ENCODE measurements around the gene GPR142.

GPR142 gene

DNA sequence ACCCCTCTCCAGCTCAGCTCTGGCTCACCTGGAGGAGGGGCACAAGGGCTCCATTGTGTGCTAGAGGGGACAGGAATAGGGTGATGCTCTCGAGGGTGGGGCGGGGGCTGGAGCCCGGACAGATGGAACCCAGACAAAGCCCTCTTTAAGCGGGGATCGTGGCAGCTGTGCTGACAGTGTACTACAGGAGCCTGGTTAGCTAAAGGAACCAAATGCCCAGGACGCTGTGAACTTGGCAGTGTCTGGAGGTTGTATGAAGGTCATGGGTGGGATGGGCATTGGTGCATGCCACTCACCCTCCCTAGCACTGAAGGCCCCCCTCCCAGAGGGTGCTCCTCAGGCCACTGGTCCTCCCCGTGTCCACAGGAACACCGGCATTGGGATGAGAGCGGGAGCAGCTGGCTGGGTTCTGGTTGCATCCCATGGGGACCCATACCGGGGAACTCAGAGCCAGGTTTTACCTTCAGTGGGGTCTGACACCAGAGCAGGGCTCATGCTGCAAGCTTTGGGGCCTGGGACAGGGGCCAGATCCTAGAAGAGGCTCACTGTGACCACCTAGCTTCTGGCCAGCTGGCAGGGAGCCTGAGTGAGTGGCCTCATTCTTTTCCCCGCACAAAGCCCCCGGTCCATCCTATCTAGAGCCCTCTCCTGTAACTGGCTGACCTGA, 29.3 kb upstream of the GPR142 start:
- TF ChIP-seq, protein P1, sequence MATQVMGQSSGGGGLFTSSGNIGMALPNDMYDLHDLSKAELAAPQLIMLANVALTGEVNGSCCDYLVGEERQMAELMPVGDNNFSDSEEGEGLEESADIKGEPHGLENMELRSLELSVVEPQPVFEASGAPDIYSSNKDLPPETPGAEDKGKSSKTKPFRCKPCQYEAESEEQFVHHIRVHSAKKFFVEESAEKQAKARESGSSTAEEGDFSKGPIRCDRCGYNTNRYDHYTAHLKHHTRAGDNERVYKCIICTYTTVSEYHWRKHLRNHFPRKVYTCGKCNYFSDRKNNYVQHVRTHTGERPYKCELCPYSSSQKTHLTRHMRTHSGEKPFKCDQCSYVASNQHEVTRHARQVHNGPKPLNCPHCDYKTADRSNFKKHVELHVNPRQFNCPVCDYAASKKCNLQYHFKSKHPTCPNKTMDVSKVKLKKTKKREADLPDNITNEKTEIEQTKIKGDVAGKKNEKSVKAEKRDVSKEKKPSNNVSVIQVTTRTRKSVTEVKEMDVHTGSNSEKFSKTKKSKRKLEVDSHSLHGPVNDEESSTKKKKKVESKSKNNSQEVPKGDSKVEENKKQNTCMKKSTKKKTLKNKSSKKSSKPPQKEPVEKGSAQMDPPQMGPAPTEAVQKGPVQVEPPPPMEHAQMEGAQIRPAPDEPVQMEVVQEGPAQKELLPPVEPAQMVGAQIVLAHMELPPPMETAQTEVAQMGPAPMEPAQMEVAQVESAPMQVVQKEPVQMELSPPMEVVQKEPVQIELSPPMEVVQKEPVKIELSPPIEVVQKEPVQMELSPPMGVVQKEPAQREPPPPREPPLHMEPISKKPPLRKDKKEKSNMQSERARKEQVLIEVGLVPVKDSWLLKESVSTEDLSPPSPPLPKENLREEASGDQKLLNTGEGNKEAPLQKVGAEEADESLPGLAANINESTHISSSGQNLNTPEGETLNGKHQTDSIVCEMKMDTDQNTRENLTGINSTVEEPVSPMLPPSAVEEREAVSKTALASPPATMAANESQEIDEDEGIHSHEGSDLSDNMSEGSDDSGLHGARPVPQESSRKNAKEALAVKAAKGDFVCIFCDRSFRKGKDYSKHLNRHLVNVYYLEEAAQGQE (IDR thresholded peaks at IDR 0.05; ENCODE audit: low read depth) = no peak
- TF ChIP-seq RAD21 (IDR thresholded peaks at IDR 0.05; ENCODE audit: low read depth) (no peak), EGR1 (IDR thresholded peaks at IDR 0.05) (no peak), TAF1 (IDR thresholded peaks at IDR 0.05; ENCODE audit: low read depth) (no peak), YY1 (IDR thresholded peaks at IDR 0.05; ENCODE audit: low read depth) (no peak), TEAD4 (IDR thresholded peaks at IDR 0.05) (no peak), ZBTB7A (IDR thresholded peaks at IDR 0.05; ENCODE audit: low read depth) (no peak)
- TF ChIP-seq, protein P2, sequence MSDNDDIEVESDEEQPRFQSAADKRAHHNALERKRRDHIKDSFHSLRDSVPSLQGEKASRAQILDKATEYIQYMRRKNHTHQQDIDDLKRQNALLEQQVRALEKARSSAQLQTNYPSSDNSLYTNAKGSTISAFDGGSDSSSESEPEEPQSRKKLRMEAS (IDR thresholded peaks at IDR 0.05) = no peak

DNA sequence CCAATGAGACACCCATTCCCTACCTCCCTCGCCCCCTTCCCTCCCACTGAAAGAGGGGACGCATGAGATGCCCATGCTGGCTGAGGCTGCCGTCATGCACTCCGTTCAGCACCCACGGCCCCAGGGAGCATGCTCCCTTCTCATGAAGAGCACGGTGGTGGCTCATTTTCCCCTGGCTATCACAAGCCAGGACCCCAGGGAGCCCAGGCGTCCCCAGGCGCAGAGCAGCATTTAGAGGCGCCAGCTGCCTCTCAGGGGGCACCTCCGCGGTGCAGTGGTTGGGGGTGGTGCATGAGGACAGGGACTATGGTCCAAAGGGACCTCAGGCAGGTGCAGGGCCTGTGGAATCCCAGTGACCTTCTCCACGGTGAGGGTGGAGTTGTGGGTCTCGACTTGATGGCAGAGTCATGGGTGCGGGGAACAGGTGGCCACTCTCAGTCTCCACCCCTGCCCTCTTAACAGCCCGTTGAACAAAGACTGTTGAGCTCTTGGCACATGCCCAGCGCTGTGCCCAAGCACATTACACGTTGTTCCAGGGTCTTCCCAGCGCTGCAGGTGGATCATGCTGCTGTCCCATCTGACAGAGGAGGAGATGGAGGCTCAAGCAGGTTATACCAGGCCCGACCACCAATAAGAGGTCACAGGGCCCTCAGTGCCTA, 27.6 kb upstream of the GPR142 start:
- TF ChIP-seq ZBTB7A (IDR thresholded peaks at IDR 0.05; ENCODE audit: low read depth) = no peak
- TF ChIP-seq EGR1 (IDR thresholded peaks at IDR 0.05) = no peak
- no peak for TF ChIP-seq USF1 (IDR thresholded peaks at IDR 0.05)
- TF ChIP-seq FOXM1 (IDR thresholded peaks at IDR 0.05; ENCODE audit: borderline replicate concordance, low read depth) = no peak

- TF ChIP-seq EGR1 (IDR thresholded peaks at IDR 0.05) = no peak
- no peak for TF ChIP-seq USF1 (IDR thresholded peaks at IDR 0.05)
- no peak for TF ChIP-seq CEBPB (IDR thresholded peaks at IDR 0.05)
- TF ChIP-seq TAF1 (IDR thresholded peaks at IDR 0.05; ENCODE audit: low read depth) = no peak
- TF ChIP-seq, protein P1 (IDR thresholded peaks at IDR 0.05; ENCODE audit: low read depth) = no peak
- TF ChIP-seq YY1 (IDR thresholded peaks at IDR 0.05; ENCODE audit: low read depth) = no peak
- TF ChIP-seq NFIC (IDR thresholded peaks at IDR 0.05) = no peak
- no peak for TF ChIP-seq RAD21 (IDR thresholded peaks at IDR 0.05; ENCODE audit: low read depth)
- no peak for TF ChIP-seq EP300 (IDR thresholded peaks at IDR 0.05; ENCODE audit: borderline replicate concordance)
- TF ChIP-seq, protein P2 (IDR thresholded peaks at IDR 0.05) = no peak
- TF ChIP-seq TCF12 (IDR thresholded peaks at IDR 0.05; ENCODE audit: low read depth) = no peak
These were observed 26.8 kb upstream of the GPR142 start for GRCh38 chr17:74340470-74341023.

DNA sequence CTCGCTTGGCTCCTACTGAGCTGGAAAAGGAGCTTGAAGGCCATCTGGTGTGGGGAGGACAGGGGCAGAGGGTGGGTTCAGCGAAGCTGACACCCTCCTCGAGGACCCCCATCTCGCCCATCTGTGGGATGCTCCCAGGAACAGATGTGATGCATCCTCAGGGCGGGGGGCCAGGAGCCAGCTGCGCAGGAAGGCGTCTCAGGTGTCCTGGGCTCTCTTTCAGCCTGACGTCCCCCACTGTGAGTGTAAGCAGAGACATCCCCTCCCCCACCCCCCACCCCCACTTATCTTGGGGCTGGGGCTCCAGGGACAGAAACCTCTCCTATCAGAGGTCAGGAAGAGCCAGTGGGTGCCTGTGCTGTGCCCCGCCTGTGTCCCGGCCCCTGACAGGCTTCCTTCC, 25.1 kb upstream of the GPR142 start:
- TF ChIP-seq, protein P2 (IDR thresholded peaks at IDR 0.05) = no peak
- no peak for TF ChIP-seq RAD21 (IDR thresholded peaks at IDR 0.05; ENCODE audit: low read depth)
- TF ChIP-seq EGR1 (IDR thresholded peaks at IDR 0.05) = no peak
- no peak for TF ChIP-seq ZBTB7A (IDR thresholded peaks at IDR 0.05; ENCODE audit: low read depth)
- TF ChIP-seq YY1 (IDR thresholded peaks at IDR 0.05; ENCODE audit: low read depth) = no peak
- no peak for TF ChIP-seq USF1 (IDR thresholded peaks at IDR 0.05)

DNA sequence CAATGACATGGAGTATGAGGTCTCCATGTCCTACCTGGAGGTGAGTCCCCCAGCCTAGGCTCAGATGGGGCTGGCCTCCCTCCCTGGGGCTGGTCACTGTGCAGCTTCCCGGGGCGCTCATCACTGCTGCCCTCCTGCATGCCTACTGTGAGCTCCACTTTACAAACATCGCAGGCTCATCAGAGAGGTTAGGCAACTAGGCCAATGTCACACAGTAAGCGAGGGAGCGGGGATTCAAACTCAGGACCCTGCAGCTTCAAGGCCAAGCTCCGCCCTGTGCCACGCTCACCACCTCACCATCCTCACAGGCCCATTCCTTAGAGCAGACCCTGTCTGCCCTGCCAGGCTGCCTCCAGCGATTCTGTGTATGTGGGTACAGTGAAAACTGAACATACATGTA, 24.2 kb upstream of the GPR142 start:
- TF ChIP-seq CREB1 (IDR thresholded peaks at IDR 0.05; ENCODE audit: low read depth) (no peak), FOXM1 (IDR thresholded peaks at IDR 0.05; ENCODE audit: borderline replicate concordance, low read depth) (no peak), EP300 (IDR thresholded peaks at IDR 0.05; ENCODE audit: borderline replicate concordance) (no peak), TCF12 (IDR thresholded peaks at IDR 0.05; ENCODE audit: low read depth) (no peak), ZBTB7A (IDR thresholded peaks at IDR 0.05; ENCODE audit: low read depth) (no peak), TEAD4 (IDR thresholded peaks at IDR 0.05) (no peak), RAD21 (IDR thresholded peaks at IDR 0.05; ENCODE audit: low read depth) (no peak), NFIC (IDR thresholded peaks at IDR 0.05) (no peak), TAF1 (IDR thresholded peaks at IDR 0.05; ENCODE audit: low read depth) (no peak), USF1 (IDR thresholded peaks at IDR 0.05) (no peak), YY1 (IDR thresholded peaks at IDR 0.05; ENCODE audit: low read depth) (no peak)
- TF ChIP-seq, protein P2 (IDR thresholded peaks at IDR 0.05) = no peak
- TF ChIP-seq, protein P1 (IDR thresholded peaks at IDR 0.05; ENCODE audit: low read depth) = no peak

Measured in Ishikawa (cell line).